Keratinocyte (primary cell): ENCODE data around the gene OCIAD2. TPM values are rescaled to one million over a fixed set of nuclear protein-coding genes. Genes with fewer than 3 reads are reported as not detected.

Source experiments
- DNase-seq: peaks from one replicate; pipeline ENCODE4 v3.0.0-alpha.2; 2011; ENCODE audit warnings: low read depth, missing footprints, low spot score
- FAIRE-seq: peaks from 2 replicates; lab custom pipeline; 2011; peaks lifted over from hg19 to GRCh38; lab: Jason Lieb, UNC
- H2AFZ ChIP-seq: 2 replicates; pipeline ENCODE4 v1.6.0; 2012; ENCODE audit warnings: low read length, control low read depth, inconsistent platforms; ENCODE audit not compliant: control insufficient read depth
- H3K27ac ChIP-seq: 2 replicates; pipeline ENCODE4 v1.5.1; 2011; ENCODE audit warnings: low read length; ENCODE audit not compliant: control insufficient read depth, insufficient read depth
- H3K27me3 ChIP-seq: 3 replicates; pipeline ENCODE4 v1.6.0; 2011; ENCODE audit warnings: low read length; ENCODE audit not compliant: control insufficient read depth, insufficient read depth; ENCODE audit errors: extremely low read depth
- H3K36me3 ChIP-seq, 2 experiments: 2 replicates in 1 of 2; 3 replicates in 1 of 2; pipeline ENCODE4 v1.5.1; 2011; ENCODE audit warnings: low read length in 2 of 2, mild to moderate bottlenecking in 1 of 2; ENCODE audit not compliant: control insufficient read depth in 2 of 2, insufficient read depth in 2 of 2; ENCODE audit errors: extremely low read depth in 1 of 2
- H3K4me1 ChIP-seq: 3 replicates; pipeline ENCODE4 v1.5.1; 2011; ENCODE audit warnings: low read length; ENCODE audit not compliant: control insufficient read depth, insufficient read depth; ENCODE audit errors: extremely low read depth
- H3K4me2 ChIP-seq: 3 replicates; pipeline ENCODE4 v1.6.0; 2011; ENCODE audit warnings: low read depth, low read length; ENCODE audit not compliant: control insufficient read depth, insufficient read depth; ENCODE audit errors: extremely low read depth
- H3K4me3 ChIP-seq, 3 experiments: fragments of 200-600 bp in 1 of 3; sonication (generic) in 1 of 3; 2 replicates in 2 of 3; 3 replicates in 1 of 3; pipeline ENCODE4 v1.5.1; 2011 to 2016; ENCODE audit warnings: low read length in 3 of 3, mild to moderate bottlenecking in 3 of 3, control low read depth in 2 of 3, inconsistent platforms in 1 of 3, low read depth in 1 of 3, mixed read lengths in 1 of 3, mixed run types in 1 of 3, moderate library complexity in 1 of 3; ENCODE audit not compliant: control insufficient read depth in 2 of 3, insufficient read depth in 2 of 3; ENCODE audit errors: extremely low read depth in 1 of 3
- H3K79me2 ChIP-seq: 2 replicates; pipeline ENCODE4 v1.6.0; 2012; ENCODE audit warnings: low read length; ENCODE audit not compliant: control insufficient read depth, insufficient read depth
- H3K9ac ChIP-seq: 3 replicates; pipeline ENCODE4 v1.6.0; 2011; ENCODE audit warnings: low read length; ENCODE audit not compliant: control insufficient read depth, insufficient read depth; ENCODE audit errors: extremely low read depth
- H3K9me1 ChIP-seq: 3 replicates; pipeline ENCODE4 v1.6.0; 2011; ENCODE audit warnings: low read length; ENCODE audit not compliant: control insufficient read depth, insufficient read depth; ENCODE audit errors: extremely low read depth
- H3K9me3 ChIP-seq: 2 replicates; pipeline ENCODE4 v1.5.1; 2012; ENCODE audit warnings: low read depth, low read length; ENCODE audit not compliant: control insufficient read depth
- H4K20me1 ChIP-seq: 3 replicates; pipeline ENCODE4 v1.6.0; 2011; ENCODE audit warnings: low read length; ENCODE audit not compliant: control insufficient read depth, insufficient read depth; ENCODE audit errors: extremely low read depth
- EZH2 ChIP-seq: IDR thresholded peaks from one replicate; pipeline ENCODE4 v1.6.1; 2012; ENCODE audit warnings: inconsistent platforms, mild to moderate bottlenecking, low read length, moderate library complexity
- dilution Hi-C: fragments of 300-500 bp; cut with MboI; formaldehyde crosslinking; loops from one replicate; pipeline ENCODE4 v1.7.0; 2020; ENCODE audit warnings: low sequenced_read_pairs; ENCODE audit not compliant: extremely low pct_ligation_motif_present
- polyA plus RNA-seq, 5 experiments: library from polyadenylated mRNA; depleted of rRNA in 3 of 5; stranded (reverse) in 3 of 5; stranded (forward) in 1 of 5; unstranded in 1 of 5; fragments of >200 nt; gene quantifications; 1 replicate in 1 of 5; 2 replicates in 3 of 5; 3 replicates in 1 of 5; pipeline versions ENCODE4 v1.2.1 to v1.2.3, GENCODE V29; 2011 to 2012; ENCODE audit warnings: missing spikeins in 2 of 5, low read depth in 1 of 5, low replicate concordance in 1 of 5
- TF ChIP-seq, protein P1 (sequence below), 3 experiments: IDR thresholded peaks in 1 of 3; conservative IDR thresholded peaks in 1 of 3; optimal IDR thresholded peaks in 1 of 3; 2 replicates in 2 of 3; 3 replicates in 1 of 3; pipeline versions ENCODE3 to v1.5.1; 2011; ENCODE audit warnings: low read length in 3 of 3, mild to moderate bottlenecking in 3 of 3, moderate library complexity in 2 of 3, control low read depth in 1 of 3, inconsistent platforms in 1 of 3; ENCODE audit not compliant: insufficient read depth in 2 of 3; ENCODE audit errors: extremely low read depth in 1 of 3

Gene OCIAD2
- polyA plus RNA-seq, 1 donor (not counting 4 experiments of a cell fraction or from before 2014, with no cell fraction given), result 407 TPM

DNA sequence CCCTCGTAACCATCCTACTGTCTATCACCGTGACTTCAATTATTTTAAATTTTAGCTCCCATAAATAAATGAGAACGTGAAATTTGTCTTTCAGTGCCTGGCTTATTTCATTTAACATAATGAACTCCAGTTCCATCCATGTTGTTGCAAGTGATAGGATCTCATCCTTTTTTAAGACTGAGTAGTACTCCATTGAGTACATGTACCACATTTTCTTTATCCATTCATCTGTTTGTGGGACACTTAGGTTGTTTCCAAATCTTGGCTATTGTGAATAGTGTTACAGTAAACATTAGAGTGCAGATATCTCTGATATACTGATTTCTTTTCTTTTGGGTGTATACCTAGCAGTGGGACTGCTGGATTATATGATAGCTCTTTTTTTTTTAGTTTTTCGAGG is 42.8 kb downstream of the OCIAD2 start:
- FAIRE-seq, result no peak
- Histone ChIP-seq H3K4me3 (no peak overlapping the region), H4K20me1 (no peaks in the 10 kb centered on the region), H2AFZ (no peak overlapping the region), H3K4me2 (no peak overlapping the region), H3K4me1 (no peaks in the 10 kb centered on the region), H3K27me3 (no peaks in the 10 kb centered on the region), H3K27ac (no peak overlapping the region), H3K9me3 (no peaks in the 10 kb centered on the region), H3K9ac (no peak overlapping the region), H3K36me3 (no peaks in the 10 kb centered on the region), H3K79me2 (no peaks in the 10 kb centered on the region), H3K9me1 (no peaks in the 10 kb centered on the region)
- DNase-seq, result no peak
- TF ChIP-seq, protein P1, sequence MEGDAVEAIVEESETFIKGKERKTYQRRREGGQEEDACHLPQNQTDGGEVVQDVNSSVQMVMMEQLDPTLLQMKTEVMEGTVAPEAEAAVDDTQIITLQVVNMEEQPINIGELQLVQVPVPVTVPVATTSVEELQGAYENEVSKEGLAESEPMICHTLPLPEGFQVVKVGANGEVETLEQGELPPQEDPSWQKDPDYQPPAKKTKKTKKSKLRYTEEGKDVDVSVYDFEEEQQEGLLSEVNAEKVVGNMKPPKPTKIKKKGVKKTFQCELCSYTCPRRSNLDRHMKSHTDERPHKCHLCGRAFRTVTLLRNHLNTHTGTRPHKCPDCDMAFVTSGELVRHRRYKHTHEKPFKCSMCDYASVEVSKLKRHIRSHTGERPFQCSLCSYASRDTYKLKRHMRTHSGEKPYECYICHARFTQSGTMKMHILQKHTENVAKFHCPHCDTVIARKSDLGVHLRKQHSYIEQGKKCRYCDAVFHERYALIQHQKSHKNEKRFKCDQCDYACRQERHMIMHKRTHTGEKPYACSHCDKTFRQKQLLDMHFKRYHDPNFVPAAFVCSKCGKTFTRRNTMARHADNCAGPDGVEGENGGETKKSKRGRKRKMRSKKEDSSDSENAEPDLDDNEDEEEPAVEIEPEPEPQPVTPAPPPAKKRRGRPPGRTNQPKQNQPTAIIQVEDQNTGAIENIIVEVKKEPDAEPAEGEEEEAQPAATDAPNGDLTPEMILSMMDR (optimal IDR thresholded peaks at IDR 0.05 in 1 of 3, IDR thresholded peaks at IDR 0.05 in 1 of 3, conservative IDR thresholded peaks at IDR 0.05 in 1 of 3; ENCODE audit: extremely low read depth in 1 of 3, insufficient read depth in 2 of 3, low read length in 3 of 3), result no peak
- no peak for TF ChIP-seq EZH2
- dilution Hi-C loops, result no loop called here

DNA sequence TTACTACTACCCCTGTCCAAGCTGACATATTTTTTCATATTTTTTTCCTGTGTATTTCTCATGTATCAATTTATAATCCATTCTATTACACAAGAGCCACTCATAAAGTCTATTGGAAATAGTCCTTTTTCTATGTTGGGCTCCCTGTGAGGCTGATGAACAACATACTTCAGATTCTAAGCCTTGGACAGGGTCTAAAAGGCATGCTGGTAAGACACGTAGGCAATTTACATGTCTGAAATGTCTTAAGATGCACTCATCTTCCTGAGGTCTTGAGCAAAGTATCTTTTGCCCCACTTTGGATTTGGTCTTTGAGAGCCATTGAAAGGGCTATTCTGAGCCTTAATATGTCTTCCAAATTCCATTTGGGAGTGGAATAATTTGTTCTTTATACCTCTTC is 43.9 kb downstream of the OCIAD2 start:
- peak; percentile 48 for FAIRE-seq
- Histone ChIP-seq H3K9me3 (no peaks in the 10 kb centered on the region), H3K4me3 (no peak overlapping the region), H3K9me1 (no peaks in the 10 kb centered on the region), H3K9ac (no peak overlapping the region), H3K27ac (no peak overlapping the region), H3K79me2 (no peaks in the 10 kb centered on the region), H3K4me1 (no peaks in the 10 kb centered on the region), H3K27me3 (no peaks in the 10 kb centered on the region), H2AFZ (no peak overlapping the region), H3K4me2 (no peak overlapping the region), H3K36me3 (peaks cover 0 to 6% of the 10 kb centered on the region in 2 experiments), H4K20me1 (no peaks in the 10 kb centered on the region)
- no peak for TF ChIP-seq EZH2
- TF ChIP-seq, protein P1 (optimal IDR thresholded peaks at IDR 0.05 in 1 of 3, IDR thresholded peaks at IDR 0.05 in 1 of 3, conservative IDR thresholded peaks at IDR 0.05 in 1 of 3; ENCODE audit: extremely low read depth in 1 of 3, insufficient read depth in 2 of 3, low read length in 3 of 3), result no peak
- dilution Hi-C loops, result no loop called here
- no peak for DNase-seq
